HG03045 (cell line): ENCODE measurements around the gene BIRC7.
"Not testable (repeated sequence)": the region's sequence is repeated elsewhere in the genome, so short reads cannot be mapped to it uniquely, and the experiment has no call there.

ENCODE experiments used
- ATAC-seq: cut with Tn5 transposase; IDR thresholded peaks from one replicate; pipeline ENCODE4 v1.9.1; 2021; ENCODE audit warnings: mild to moderate bottlenecking, moderate library complexity; ENCODE audit not compliant: unreplicated experiment

BIRC7 gene

GRCh38 chr20:63246490-63247288 lies 11.0 kb downstream of the BIRC7 start:
- ATAC-seq, result no peak

- no peak for ATAC-seq
Observed at GRCh38 chr20:63247671-63248228, 12.0 kb downstream of the BIRC7 start.

GRCh38 chr20:63248835-63249591 lies 13.3 kb downstream of the BIRC7 start:
- ATAC-seq, result no peak

- ATAC-seq, result no peak
Observed at GRCh38 chr20:63249891-63250290, 14.2 kb downstream of the BIRC7 start.

- ATAC-seq, result not testable (repeated sequence)
Observed at GRCh38 chr20:63251350-63251749, 15.6 kb downstream of the BIRC7 start.

GRCh38 chr20:63252284-63252711 lies 16.6 kb downstream of the BIRC7 start:
- no peak for ATAC-seq

- no peak for ATAC-seq
Observed at GRCh38 chr20:63253065-63253437, 17.3 kb downstream of the BIRC7 start.

- no peak for ATAC-seq
Observed at GRCh38 chr20:63253438-63254231, 17.9 kb downstream of the BIRC7 start.

- no peak for ATAC-seq
Observed at GRCh38 chr20:63254232-63254605, 18.5 kb downstream of the BIRC7 start, which contains the start of gene NKAIN4. TSS of gene NKAIN4 (minus strand) at chr20:63254463. CDS start at chr20:63254450, 13 bp downstream.

GRCh38 chr20:63254606-63255384 lies 19.1 kb downstream of the BIRC7 start:
- no peak for ATAC-seq

GRCh38 chr20:63255931-63256704 lies 20.4 kb downstream of the BIRC7 start:
- no peak for ATAC-seq

- no peak for ATAC-seq
Observed at GRCh38 chr20:63256954-63257353, 21.2 kb downstream of the BIRC7 start.

- ATAC-seq, result no peak
Observed at GRCh38 chr20:63257629-63258028, 21.9 kb downstream of the BIRC7 start.

GRCh38 chr20:63258781-63259180 lies 23.1 kb downstream of the BIRC7 start:
- ATAC-seq, result no peak

- no peak for ATAC-seq
Observed at GRCh38 chr20:63259734-63260460, 24.2 kb downstream of the BIRC7 start.

- no peak for ATAC-seq
Observed at GRCh38 chr20:63260521-63260920, 24.8 kb downstream of the BIRC7 start.

GRCh38 chr20:63261060-63261794 lies 25.5 kb downstream of the BIRC7 start:
- ATAC-seq, result no peak
